OCI-LY1 (cell line): ENCODE data around the gene EPHX1.

Source experiments
- EZH2 ChIP-seq: fragments of 200-600 bp; sonication (generic), shearing (Covaris generic); IDR thresholded peaks from 2 replicates; pipeline ENCODE4 v1.8.0; 2017; ENCODE audit warnings: borderline replicate concordance, mixed run types, mild to moderate bottlenecking, antibody characterized with exemption, low read length, moderate library complexity, mixed read lengths
- TF ChIP-seq, protein P1 (sequence below): fragments of 200-600 bp; sonication (generic), shearing (Covaris generic); IDR thresholded peaks from 2 replicates; pipeline ENCODE4 v1.5.1; 2017; ENCODE audit warnings: mild to moderate bottlenecking, antibody characterized with exemption, low read length, moderate library complexity, mixed read lengths

DNA sequence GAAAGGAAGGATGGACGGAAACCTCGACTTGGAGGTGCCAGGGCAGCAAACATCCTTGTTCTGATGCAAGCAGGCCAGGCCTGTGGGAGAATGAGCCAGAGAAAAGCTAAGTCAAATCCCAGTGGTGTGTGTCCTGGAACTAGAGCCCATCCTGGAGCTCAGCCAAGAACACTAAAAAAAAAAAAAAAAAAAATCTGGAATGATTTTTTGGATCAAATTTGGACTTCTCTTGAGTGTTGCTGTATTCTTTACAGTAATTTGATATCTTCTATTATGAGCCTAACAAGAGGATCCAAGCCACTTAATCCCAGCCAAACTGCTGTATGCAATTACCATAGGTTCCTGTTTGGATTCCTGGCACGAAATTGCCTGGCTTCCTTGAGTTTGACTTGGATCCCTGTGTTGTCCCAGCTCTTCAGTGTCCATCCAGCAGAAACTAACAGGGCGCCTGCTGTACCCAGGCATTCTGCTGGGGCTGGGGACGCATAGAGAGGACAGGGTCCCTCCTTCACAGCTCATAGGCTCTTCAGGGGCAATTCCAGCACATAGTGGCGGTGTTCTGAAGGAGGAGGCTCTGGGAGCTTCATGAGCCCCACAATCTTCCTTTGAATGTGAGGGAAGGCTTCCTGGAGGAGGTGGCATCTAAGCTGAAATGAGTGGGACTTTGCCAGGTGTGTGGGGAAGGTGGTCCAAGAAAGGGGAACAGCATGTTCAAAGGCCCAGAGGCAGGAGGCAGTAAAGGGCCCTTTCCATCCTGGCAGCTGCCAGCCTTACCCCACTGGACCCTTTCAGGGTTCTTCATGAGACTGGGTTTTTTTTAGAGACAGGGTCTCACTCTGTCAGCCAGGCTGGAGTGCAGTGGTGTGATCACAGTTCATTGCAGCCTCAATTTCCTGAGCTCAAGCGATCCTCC is 24.7 kb downstream of the EPHX1 start:
- TF ChIP-seq, protein P1, sequence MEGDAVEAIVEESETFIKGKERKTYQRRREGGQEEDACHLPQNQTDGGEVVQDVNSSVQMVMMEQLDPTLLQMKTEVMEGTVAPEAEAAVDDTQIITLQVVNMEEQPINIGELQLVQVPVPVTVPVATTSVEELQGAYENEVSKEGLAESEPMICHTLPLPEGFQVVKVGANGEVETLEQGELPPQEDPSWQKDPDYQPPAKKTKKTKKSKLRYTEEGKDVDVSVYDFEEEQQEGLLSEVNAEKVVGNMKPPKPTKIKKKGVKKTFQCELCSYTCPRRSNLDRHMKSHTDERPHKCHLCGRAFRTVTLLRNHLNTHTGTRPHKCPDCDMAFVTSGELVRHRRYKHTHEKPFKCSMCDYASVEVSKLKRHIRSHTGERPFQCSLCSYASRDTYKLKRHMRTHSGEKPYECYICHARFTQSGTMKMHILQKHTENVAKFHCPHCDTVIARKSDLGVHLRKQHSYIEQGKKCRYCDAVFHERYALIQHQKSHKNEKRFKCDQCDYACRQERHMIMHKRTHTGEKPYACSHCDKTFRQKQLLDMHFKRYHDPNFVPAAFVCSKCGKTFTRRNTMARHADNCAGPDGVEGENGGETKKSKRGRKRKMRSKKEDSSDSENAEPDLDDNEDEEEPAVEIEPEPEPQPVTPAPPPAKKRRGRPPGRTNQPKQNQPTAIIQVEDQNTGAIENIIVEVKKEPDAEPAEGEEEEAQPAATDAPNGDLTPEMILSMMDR, result no peak
- no peak for TF ChIP-seq EZH2
